Activated T-helper 2 cell treated with anti-CD3 and anti-CD28 coated beads, Interferon-gamma antibody, Interleukin-2, Interleukin-4, amounts not matched to agents 10 μg/mL and 5 μg/mL and 100 μg/mL, durations not matched to agents 14 hours and 24 hours and 36 hours (primary cell): Measurements from ENCODE around the gene APBA2. TPM values are rescaled to one million over a fixed set of nuclear protein-coding genes. Genes with fewer than 3 reads are reported as not detected.

ENCODE experiments used
- DNase-seq: peaks from one replicate; pipeline ENCODE4 v3.0.0; 2021; ENCODE audit warnings: low spot score
- H3K27ac Mint-ChIP-seq: one replicate; pipeline ENCODE4 v1.8.0; 2021; ENCODE audit warnings: mixed read lengths
- H3K27me3 Mint-ChIP-seq: one replicate; pipeline ENCODE4 v1.8.0; 2021; ENCODE audit warnings: low read depth, mixed read lengths
- H3K36me3 Mint-ChIP-seq: one replicate; pipeline ENCODE4 v1.8.0; 2021; ENCODE audit warnings: low read depth, mixed read lengths
- H3K4me1 Mint-ChIP-seq: one replicate; pipeline ENCODE4 v1.8.0; 2021; ENCODE audit warnings: low read depth, mixed read lengths
- H3K4me3 Mint-ChIP-seq: one replicate; pipeline ENCODE4 v1.8.0; 2021; ENCODE audit warnings: low read depth, mild to moderate bottlenecking, moderate library complexity, mixed read lengths
- H3K9me3 Mint-ChIP-seq: one replicate; pipeline ENCODE4 v1.8.0; 2021; ENCODE audit warnings: mixed read lengths
- intact Hi-C: fragments of 100-400 bp; cut with micrococcal nuclease; formaldehyde crosslinking; loops from one replicate; pipeline ENCODE4 v1.15.1; 2023
- total RNA-seq: library from RNA; stranded (reverse); gene quantifications from 2 replicates; pipeline ENCODE4 v1.2.3, GENCODE V29; 2022

The APBA2 gene
- total RNA-seq, 1 donor from 2014 or later, result 1.2 TPM

GRCh38 chr15:29139540-29140459 is 254.0 kb downstream of the APBA2 start:
- peak; percentile 42 for DNase-seq
- Mint-ChIP-seq H3K9me3 (no peaks in the 10 kb centered on the region), H3K4me1 (peaks cover 5% of the 10 kb centered on the region), H3K4me3 (no peak overlapping the region), H3K27ac (no peak overlapping the region), H3K36me3 (no peaks in the 10 kb centered on the region), H3K27me3 (peaks cover 20% of the 10 kb centered on the region)
- intact Hi-C loops, result loop anchor here (2.0 kb wide), 1 partner anchor 129 kb away; the partner anchor contains the start of gene NSMCE3

GRCh38 chr15:29140475-29141307 is 254.9 kb downstream of the APBA2 start:
- peaks cover 20% of the 10 kb centered on the region for H3K27me3 Mint-ChIP-seq
- no peak for DNase-seq
- intact Hi-C loops, result loop anchor here (2.0 kb wide), 1 partner anchor 128 kb away; the partner anchor contains the start of gene NSMCE3
- H3K4me1 Mint-ChIP-seq, result peaks cover 5% of the 10 kb centered on the region
- no peaks in the 10 kb centered on the region for H3K9me3 Mint-ChIP-seq
- H3K27ac Mint-ChIP-seq, result no peak overlapping the region
- no peak overlapping the region for H3K4me3 Mint-ChIP-seq
- H3K36me3 Mint-ChIP-seq, result no peaks in the 10 kb centered on the region

GRCh38 chr15:29141308-29142128 is 255.7 kb downstream of the APBA2 start:
- no peak overlapping the region for H3K4me3 Mint-ChIP-seq
- H3K36me3 Mint-ChIP-seq, result no peaks in the 10 kb centered on the region
- DNase-seq, result no peak
- H3K9me3 Mint-ChIP-seq, result no peaks in the 10 kb centered on the region
- H3K4me1 Mint-ChIP-seq, result peaks cover 5% of the 10 kb centered on the region
- peaks cover 20% of the 10 kb centered on the region for H3K27me3 Mint-ChIP-seq
- intact Hi-C loops, result loop anchor here (2.0 kb wide), 1 partner anchor 127 kb away; the partner anchor contains the start of gene NSMCE3
- no peak overlapping the region for H3K27ac Mint-ChIP-seq

GRCh38 chr15:29142129-29142747 is 256.5 kb downstream of the APBA2 start:
- intact Hi-C loops, result no loop called here
- Mint-ChIP-seq H3K4me1 (peaks cover 5% of the 10 kb centered on the region), H3K27ac (no peak overlapping the region), H3K27me3 (peaks cover 20% of the 10 kb centered on the region), H3K9me3 (no peaks in the 10 kb centered on the region), H3K36me3 (no peaks in the 10 kb centered on the region), H3K4me3 (no peak overlapping the region)
- no peak for DNase-seq

- H3K4me3 Mint-ChIP-seq, result no peak overlapping the region
- H3K36me3 Mint-ChIP-seq, result no peaks in the 10 kb centered on the region
- no peak overlapping the region for H3K27ac Mint-ChIP-seq
- peaks cover 20% of the 10 kb centered on the region for H3K27me3 Mint-ChIP-seq
- H3K9me3 Mint-ChIP-seq, result no peaks in the 10 kb centered on the region
- peaks cover 5% of the 10 kb centered on the region for H3K4me1 Mint-ChIP-seq
- no peak for DNase-seq
- intact Hi-C loops, result no loop called here
Observed at GRCh38 chr15:29143293-29143692, 257.5 kb downstream of the APBA2 start.

DNA sequence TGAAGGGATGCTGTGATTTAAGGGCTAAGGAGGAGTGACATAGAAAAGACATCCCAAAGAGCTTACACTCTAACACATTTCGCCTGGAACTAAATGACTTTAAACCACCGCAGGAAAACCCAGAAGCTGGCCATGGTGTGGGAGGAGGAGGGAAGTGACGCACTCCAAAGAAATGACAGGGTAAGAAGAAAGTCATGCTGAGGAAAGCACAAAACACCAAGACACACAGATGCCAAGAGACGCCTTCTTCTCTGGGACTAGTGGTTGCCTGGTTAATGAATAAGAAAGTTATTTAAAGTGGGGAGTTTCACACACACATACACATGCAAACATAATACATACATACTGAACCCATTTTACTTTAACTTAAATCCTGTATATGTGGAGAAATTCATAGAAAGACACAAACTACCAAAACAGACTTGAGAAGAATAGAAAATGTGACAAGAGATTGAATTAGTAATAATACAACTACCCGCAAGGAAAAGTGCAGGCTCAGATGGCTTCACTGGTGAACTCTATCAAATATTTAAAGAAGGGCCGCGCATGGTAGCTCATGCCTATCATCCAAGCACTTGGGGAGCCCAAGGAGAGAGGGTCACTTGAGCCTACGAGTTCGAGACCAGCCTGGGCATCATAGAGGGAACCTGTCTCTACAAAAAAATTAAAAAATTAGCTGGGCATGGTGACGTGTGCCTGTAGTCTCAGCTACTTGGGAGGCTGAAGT is 258.3 kb downstream of the APBA2 start:
- H3K36me3 Mint-ChIP-seq, result no peaks in the 10 kb centered on the region
- no peak for DNase-seq
- no peaks in the 10 kb centered on the region for H3K9me3 Mint-ChIP-seq
- H3K4me3 Mint-ChIP-seq, result no peak overlapping the region
- peaks cover 5% of the 10 kb centered on the region for H3K4me1 Mint-ChIP-seq
- H3K27me3 Mint-ChIP-seq, result peaks cover 18% of the 10 kb centered on the region
- intact Hi-C loops, result no loop called here
- no peak overlapping the region for H3K27ac Mint-ChIP-seq

DNA sequence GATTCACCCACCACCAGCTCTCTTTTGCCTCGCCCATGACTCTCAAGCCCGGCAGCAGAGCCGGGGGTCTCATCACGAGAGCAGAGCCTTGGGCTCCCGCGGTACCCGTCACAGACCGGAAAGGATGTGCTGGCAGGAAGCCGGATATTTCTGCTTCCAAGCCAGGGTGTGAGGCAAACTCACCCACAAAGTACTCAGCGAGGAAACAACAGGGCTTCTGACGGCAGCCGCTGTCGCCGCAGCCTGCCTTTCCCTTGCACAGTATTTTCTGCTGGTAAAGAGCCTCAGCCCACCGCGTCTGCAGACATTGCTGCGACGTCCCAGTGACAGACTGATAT is 263.9 kb downstream of the APBA2 start:
- Mint-ChIP-seq H3K27me3 (peaks cover 3% of the 10 kb centered on the region), H3K27ac (no peak overlapping the region), H3K4me1 (no peaks in the 10 kb centered on the region), H3K4me3 (no peak overlapping the region), H3K36me3 (no peaks in the 10 kb centered on the region), H3K9me3 (no peaks in the 10 kb centered on the region)
- DNase-seq, result no peak
- intact Hi-C loops, result no loop called here

GRCh38 chr15:29150515-29151483 is 265.0 kb downstream of the APBA2 start:
- peaks cover 3% of the 10 kb centered on the region for H3K27me3 Mint-ChIP-seq
- no peak for DNase-seq
- intact Hi-C loops, result no loop called here
- H3K9me3 Mint-ChIP-seq, result no peaks in the 10 kb centered on the region
- no peak overlapping the region for H3K4me3 Mint-ChIP-seq
- H3K27ac Mint-ChIP-seq, result no peak overlapping the region
- no peaks in the 10 kb centered on the region for H3K4me1 Mint-ChIP-seq
- no peaks in the 10 kb centered on the region for H3K36me3 Mint-ChIP-seq

DNA sequence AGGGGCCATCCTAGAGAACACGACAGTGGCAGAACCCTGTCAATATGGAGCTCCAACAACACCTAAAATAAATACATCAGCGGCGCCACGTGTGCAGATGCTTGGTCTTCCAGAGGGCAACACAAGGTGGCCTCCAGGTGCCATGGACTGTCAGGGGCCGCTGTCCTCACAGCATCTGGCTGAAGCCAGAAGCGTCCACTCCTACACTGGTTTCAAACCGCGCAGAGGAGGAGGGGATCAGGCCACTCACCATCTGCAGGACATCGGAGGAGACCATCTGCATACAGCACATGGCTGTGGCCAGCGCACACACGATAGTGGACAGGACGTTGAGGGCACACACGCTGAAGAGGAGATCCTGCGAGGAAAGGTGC is 265.7 kb downstream of the APBA2 start:
- intact Hi-C loops, result no loop called here
- no peaks in the 10 kb centered on the region for H3K4me1 Mint-ChIP-seq

GRCh38 chr15:29156521-29156920 is 270.7 kb downstream of the APBA2 start:
- H3K27me3 Mint-ChIP-seq, result peaks cover 3% of the 10 kb centered on the region
- H3K4me1 Mint-ChIP-seq, result peaks cover 5% of the 10 kb centered on the region
- no peak overlapping the region for H3K27ac Mint-ChIP-seq
- no peaks in the 10 kb centered on the region for H3K36me3 Mint-ChIP-seq
- H3K4me3 Mint-ChIP-seq, result no peak overlapping the region
- peaks cover 2% of the 10 kb centered on the region for H3K9me3 Mint-ChIP-seq
- DNase-seq, result no peak
- intact Hi-C loops, result no loop called here

More for the DNA sequence above, 265.7 kb downstream of the APBA2 start:
- DNase-seq, result no peak
- no peaks in the 10 kb centered on the region for H3K36me3 Mint-ChIP-seq
- H3K9me3 Mint-ChIP-seq, result no peaks in the 10 kb centered on the region
- no peak overlapping the region for H3K4me3 Mint-ChIP-seq
- H3K27ac Mint-ChIP-seq, result no peak overlapping the region
- peaks cover 3% of the 10 kb centered on the region for H3K27me3 Mint-ChIP-seq
